GM18870 (cell line): ENCODE measurements around the gene IL17B.

ENCODE experiments used
- ATAC-seq: cut with Tn5 transposase; IDR thresholded peaks from one replicate; pipeline ENCODE4 v1.9.1; 2021; ENCODE audit warnings: moderate library complexity; ENCODE audit not compliant: unreplicated experiment

Gene IL17B, protein sequence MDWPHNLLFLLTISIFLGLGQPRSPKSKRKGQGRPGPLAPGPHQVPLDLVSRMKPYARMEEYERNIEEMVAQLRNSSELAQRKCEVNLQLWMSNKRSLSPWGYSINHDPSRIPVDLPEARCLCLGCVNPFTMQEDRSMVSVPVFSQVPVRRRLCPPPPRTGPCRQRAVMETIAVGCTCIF

DNA sequence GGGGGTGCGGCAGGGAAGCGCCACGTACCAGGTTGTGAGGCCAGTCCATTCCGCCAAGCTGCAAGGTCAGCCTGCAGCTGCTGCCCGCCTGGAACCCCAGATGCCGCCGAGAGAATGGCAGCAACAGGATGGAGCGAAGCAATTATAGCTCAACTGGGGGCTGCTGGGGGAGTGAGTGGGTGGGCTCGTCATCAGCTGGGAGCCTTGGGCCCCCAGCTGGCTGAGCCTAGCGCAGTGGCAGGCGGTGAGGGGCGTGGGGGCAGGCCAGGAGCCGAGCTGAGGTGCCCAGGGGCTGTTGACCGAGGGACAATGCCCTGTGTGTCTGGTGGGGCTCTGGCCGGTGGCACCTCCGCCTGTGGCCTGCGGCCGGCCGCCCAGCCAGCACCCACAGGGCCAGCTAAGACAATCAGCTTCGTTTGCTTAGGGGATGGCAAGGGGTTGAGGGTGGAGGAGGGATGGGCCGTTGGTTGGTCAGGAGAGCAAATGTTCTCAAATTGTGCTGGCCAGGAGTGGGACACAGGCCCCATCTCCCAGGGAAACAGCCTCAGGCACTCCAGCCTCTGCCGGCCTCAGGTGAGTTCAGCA is at the start of gene IL17B:
IL17B (minus strand) TSS at position 116 of the 585 bp plus-strand sequence; CDS start at position 49, 67 bp downstream.
- ATAC-seq, result no peak

DNA sequence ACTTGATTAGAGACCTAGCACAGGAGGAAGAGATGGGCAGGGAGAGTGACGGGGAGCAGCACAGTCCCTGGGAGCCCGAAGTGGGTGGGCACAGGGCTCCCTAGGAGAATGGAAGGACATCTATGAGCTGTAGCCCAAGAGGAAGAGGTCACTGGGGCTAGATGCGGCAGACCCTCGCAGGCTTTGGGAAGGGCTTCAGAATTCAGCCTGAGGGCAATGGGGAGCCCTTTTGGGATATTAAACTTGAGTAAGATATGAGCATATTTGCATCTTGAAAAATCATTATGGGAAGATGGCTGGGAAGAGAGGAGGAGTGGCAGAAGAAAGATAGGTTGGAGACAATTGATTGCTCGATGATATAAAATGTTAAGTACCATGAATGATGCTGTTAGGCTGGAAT is 48.9 kb upstream of the IL17B start:
- no peak for ATAC-seq

DNA sequence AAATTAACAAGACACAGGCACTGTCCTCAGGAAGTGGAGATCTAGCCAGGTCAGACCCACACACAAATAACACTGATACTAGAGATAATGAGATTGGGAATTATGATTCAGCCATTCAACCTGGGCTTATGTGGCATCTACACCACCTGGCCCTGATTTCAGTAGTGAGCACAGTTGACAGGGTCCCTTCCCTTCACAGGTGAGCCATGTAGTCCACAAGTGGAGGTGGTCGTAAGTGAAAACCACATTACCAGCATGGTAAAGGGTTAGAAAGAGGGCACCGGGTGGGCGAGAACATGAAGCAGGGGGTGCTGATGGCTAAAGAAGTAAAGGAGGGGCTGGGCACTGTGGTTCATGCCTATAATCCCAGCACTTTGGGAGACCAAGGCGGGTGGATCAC is 48.3 kb upstream of the IL17B start:
- no peak for ATAC-seq

DNA sequence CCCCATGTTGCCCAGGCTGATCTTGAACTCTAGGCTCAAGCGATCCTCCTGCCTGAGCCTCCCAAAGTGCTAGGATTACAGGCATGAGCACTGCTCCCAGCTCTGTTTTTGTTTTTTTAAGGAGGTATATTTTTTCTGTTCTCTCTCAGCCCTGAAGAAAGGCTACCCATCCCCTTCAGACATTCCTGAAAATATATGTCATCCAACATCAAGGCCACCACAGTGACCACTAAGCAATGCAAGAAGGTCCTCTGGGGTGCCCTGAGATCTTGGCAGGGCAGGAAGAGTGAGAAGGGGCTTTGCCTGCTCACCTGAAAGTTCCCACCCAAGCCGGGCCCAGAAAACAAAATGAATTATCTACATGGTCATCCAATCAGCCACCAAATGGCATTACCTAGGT is 47.8 kb upstream of the IL17B start:
- no peak for ATAC-seq

DNA sequence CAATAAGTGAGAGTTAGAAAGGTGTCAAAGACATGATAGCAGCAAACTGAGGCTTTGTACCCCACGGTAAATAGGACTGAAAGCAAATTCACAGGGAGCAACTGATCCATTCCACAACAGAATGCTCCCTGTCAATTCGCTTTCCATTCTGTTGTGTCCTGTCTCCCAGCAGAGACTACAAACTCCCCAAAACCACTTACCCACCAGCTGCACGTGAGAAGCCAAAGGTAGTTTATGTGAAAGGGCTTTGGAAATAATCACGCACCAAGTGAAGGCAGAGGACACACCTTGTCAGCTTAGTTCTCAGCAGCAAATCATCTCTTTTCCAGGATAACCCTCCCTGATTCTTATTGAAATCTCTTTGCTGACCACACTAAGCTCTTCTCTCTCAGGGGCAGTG is 46.6 kb upstream of the IL17B start:
- ATAC-seq, result no peak

DNA sequence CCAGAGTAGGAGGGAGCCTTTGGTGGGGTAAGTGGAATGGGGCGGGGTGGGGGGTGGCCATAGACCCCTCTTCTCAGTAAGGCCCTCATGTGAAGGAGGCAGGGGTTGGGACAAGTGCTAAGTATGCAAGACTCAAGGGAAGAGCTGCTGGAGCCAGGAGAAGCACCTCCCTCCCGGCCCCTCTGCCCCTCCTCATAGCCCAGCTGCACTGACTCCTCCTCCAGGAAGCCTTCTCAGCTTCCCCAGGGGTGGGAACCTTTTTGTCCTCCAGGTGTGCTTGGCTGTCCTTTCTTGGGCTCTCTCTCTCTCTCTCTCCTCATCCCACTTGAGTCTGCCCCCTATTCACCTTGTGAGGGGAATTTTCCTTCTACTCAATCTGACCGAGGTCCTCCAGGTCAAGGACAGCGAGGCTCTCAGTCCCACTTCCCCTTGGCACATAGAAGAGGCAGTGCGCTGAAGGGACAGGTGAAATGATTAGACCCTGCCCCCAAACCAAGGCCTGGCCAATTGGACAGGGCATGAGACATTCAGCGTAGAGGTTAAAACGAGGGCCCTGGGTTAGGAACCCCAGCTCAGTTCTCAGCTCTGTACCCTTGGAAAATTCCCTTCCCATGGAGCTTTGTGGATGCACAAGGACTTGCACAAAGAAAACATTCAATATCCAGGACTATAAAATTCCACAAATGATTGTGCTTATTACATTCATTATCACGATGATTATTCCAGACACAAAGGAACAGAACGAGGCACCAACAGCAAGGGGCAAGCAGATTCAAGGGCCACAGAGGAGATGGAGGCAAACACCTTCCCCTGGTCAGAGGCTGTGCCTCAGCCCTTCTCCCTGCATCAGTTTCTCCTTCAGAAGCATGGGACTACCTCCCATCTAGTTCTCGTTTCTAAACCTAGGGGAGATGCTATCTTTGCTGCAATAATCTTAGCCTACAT is 45.6 kb upstream of the IL17B start:
- ATAC-seq, result no peak

DNA sequence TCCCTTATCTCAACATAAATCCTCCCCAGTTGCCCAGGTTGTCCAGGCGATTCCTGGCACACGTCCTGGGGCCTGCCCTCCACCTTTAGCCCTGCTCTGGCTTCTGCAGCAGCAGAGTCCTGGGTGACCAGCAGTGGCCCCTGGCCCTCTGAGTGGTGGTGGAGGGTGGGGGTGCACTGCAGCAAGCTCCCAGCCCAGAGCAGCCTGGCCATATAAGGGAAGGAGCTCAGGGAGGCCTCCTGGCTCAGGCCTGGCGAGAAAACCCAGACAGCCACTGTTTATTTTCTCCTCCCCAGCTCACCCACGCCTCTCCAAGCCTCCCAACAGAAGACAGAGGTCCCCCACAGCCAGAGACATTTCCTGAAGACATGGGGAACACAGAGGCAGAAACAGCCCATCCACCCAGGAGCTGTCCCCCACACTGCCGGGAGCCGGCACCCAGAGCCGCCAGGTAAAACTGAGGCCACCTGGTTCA is 44.7 kb upstream of the IL17B start:
- ATAC-seq, result no peak

DNA sequence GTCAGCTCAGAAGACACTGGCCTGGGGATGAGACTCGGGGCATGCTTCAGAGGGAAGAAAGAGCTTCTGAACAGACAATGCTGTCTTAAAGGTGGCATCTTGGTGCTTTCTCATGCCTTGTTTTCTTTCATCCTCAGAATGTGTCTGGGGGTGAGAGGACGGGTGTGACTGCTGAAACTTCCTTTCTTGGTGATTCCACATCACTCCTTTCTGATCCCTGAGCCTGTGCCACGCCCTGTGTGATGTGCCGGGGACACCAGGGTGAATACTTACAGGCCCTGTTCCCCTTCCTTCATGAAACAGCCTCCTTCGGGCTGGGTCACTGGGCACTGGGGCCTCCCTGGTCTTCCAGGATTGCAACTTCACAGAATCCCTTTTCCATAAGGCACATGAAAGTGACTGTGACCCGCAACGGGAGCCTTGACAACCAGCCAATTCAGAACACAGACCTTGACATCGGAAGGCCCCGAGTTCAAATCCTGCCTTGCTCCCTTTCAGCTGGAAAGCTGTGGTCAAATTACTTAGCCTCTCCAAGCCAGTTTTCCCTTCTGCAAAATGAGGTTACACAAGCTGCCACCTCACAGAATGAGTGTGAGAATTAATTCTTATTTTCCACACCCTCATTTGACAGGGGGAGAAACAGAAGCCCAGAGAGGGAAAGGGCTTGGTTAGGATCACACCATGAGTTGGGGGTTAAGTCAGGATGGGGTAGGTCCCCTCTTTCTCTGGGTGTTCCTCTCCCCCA is 44.1 kb upstream of the IL17B start:
- no peak for ATAC-seq

DNA sequence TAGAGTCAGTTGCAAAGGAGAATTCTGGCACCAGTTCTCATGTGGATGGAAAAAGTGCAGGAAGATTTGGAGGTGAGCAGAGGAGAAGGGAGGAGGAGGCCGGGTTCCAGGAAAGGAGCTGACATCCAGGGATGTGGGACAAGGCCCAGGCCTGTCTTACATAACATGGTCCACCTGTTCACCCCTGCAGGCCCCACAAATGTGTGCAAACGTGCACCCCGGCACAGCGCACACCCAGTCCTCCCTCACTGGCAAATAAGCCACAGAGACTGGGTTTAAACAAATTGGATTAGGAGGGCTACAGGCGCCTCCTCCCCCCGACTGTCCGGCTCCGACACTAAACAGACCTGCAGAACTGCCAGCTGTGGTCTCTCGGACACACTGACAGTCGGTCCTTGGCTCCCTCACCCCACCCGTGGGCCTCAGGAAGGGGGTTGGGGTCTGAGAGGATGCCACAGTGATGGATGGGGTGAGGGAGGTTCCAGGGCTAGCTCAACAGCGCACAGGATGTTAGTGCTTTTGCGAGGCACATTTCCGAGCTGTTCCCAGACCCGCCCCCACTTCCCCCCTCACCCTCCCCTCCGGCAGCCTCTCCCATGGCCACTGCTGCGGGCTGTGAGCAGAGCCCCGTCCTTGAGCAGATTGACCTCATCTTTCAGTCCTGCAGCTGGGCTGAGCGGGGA is 43.4 kb upstream of the IL17B start:
- no peak for ATAC-seq

DNA sequence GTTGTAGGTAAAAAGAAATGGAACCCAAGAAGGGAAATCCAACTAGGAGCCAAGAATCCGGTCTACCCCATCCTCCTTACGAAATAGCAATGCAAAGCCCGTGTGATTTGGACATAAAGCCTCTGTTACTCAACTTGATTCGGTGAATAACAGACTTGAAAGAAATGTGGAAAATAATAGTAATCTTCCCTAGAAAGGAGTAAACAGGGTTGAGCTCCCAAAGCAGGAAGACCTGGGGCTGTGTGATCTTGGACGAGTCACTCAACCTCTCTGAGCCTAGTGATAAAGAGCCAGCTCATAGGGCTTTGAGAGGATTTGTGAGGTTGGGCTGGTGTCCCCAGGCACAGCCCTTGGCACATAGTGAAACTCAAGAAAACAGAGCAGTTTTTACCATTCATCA is 42.7 kb upstream of the IL17B start:
- ATAC-seq, result no peak

DNA sequence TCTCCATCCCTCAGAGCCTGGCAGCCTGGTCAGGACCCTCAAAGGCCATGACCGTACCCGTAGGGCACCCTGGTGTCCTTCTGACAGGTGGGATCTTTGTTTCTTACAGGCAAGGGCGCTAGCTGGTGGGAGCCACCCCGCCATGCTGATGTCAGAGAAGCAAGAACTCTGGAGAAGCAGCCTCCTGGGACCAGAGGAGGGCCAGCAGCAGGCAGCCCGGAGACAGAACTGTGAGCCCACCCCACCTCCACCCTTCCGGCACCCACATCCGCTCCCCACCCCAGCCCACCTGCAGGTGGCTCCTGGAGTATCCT is 42.2 kb upstream of the IL17B start:
- ATAC-seq, result no peak

DNA sequence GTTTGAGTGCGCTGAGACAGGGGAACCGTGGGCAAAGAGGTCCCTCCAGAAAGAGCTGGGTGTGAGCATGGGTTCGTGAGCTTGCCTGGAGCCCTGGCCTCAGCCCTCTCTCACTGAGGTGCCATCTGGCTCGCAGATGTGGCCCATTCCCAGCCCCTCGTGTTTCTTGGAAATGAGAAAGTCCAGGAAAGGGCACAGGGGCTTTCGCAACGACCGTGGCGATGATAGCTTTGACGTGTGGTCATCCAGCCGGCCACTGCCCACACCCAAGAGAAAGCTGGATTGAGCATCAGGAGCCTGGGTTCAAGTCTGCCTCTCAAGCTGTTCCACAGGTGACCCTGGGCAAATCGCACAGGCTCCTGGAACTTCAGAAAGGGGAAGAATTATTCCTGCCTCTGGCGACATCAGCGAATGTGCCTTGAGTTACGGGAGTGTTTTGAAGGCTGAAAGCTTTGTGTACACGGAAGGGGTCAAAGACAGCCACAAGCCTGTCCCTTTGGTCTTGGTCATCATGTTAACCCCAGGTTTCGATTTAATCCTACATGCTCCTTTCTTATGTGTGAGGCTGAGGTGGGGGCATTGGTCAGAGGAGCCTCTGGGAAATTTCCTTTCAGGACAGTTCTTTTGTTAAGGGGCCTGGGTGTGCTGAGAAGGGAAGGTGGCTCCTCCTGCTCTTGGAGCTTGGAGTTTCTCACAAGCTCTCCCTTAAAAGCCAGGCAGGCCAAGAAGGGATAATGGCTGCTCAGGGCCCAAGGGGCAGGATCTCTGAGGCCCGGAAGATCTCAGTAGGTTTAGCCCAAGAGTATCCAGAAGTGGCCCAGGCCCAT is 41.7 kb upstream of the IL17B start:
- no peak for ATAC-seq

DNA sequence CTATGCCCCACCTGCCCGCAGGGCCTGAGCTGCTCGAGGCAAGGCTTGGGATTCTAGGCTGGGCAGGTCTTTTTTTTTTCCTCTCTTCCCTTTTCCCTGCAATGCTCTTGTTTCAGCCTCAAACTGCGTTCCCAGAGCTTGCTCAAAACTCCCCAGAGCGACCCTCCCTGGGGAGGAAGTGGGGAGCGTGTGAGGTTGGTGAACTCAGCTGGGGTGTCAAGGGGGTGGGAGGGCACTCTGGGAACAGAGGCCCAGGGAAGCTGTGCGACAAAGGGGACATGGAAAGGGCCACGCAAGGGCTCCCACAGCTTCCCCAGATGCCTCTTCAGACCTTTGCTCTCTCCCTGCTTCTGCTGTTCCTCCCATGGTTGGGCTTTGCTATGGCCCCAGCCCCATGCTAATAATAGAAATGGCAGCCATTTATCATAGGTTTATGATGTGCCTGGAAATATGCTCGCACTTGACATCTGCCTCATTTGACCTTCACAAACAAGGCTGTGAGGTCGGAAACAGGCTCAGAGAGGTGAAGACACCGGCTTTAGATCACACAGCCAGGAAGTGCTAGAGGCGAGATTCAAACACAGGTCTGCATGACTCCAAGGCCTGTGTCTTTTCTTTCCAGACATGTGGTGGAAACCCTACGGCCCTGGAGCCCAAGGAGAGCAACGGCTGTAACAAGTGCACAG is 40.9 kb upstream of the IL17B start:
- ATAC-seq, result no peak

DNA sequence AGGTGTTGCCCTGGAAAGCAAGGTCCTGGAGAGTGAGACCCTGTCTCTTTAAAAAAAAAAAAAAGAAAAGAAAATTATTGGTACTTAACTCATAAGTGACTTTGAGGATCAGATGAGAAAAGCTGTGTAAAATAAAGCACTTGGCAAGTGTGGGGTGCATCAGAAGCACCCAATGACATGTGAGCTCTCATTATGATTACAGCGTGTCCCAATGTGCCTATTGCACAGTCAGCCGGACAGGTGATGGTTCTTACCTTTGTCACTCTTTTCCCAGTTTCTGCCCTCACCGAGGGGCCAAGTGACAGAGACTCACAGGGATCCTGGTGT is 40.4 kb upstream of the IL17B start:
- no peak for ATAC-seq

DNA sequence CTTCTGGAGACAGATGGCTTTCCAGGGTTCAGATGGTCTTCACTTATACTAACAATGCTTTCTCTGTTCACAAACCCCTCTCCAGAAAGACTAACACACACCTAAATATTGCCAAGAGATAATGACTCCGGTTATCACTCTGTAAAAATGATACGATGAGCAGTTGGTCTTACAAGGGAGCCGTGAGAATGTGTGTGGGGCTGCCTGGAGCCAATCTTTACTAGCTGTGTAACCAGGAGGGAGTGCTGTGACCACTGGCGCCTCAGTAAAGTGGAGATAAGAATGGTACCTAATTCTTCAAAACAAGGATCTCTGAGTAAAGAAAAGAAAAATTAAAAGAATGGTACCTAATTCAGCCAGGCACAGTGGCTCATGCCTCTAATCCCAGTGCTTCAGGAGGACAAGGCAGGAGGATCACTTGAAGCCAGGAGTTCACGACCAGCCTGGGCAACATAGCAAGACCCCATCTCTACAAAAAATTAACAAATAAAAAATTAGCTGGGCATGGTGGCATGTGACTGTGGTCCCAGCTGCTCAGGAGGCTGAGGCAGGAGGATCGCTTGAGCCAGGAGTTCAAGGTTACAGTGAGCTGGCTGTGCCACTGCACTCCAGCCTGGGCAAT is 39.9 kb upstream of the IL17B start:
- no peak for ATAC-seq

DNA sequence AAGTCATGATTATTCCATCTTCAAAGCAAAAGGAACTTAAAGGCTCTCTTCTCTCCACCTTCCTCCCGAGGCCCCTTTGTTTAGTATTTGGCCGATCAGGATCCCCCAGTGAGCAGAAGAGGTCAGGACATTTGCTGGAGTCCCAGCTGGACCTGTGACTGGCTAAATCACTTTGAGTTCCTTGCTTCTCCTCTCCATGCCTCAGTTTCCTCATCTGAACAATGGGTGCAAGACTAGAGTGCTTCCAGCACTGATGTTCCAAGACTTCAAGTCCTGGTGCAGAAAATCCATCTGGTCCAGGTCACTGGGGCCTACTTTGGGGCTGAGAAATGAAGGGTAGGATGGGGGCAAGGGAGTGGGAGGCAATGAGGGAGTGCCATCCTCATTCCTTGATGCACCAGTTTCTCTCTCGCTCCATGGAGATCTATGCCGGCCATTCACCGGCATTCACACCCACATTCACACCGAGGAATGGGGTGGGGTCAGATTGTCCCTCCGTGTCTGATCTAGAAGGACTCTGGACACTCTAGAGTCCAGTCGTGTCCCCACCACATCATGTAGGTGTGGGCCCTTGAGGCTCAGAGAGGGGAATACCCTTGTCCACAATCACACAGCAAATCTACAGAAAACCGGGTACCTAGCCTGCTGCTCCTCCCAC is 38.7 kb upstream of the IL17B start:
- ATAC-seq, result no peak

DNA sequence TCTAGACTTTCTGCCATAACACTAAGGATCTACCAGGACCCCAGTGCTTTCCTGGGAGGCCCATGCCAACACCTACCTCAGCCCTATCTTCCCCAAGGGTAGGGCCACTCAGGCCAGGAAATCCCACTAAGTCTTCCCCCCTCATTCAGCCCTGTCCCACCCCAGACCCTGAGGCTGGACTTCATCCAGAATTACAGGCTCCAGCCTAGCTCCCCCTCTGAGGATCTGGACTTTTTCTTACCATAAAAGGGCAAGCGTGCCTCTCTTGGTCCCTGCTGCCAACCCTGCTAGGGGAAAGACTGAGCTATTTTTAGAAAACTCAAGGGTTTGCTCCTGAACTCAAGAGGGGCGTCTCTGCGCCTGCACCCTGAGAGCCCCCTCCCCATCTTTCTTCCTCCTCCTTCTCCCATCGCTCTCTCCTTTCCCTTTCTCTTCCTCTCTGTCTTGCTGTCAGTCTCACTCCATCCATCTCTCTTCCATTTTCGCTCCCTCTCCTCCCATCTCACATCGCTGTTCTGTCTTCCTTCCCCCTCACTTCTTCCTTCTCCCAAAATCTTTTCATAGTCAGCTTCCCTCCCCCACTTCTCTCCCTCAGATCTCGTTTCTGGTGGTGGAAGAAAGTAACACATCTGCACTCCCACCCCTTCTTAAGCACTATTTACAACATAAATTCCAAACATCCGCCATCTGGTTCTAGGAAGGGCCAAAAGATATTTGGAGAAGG is 38.1 kb upstream of the IL17B start:
- ATAC-seq, result no peak
